Activated CD4-positive, alpha-beta T cell treated with anti-CD3 and anti-CD28 coated beads for 36 hours (primary cell): Measurements from ENCODE around the gene TBK1. TPM values are rescaled to one million over a fixed set of nuclear protein-coding genes. Genes with fewer than 3 reads are reported as not detected.

Source experiments
- ATAC-seq: fragments of 200-7000 bp; cut with Tn5 transposase; one replicate; pipeline ENCODE4 v1.10.0; 2021; ENCODE audit warnings: mild to moderate bottlenecking, moderate library complexity
- CTCF ChIA-PET: fragments of 350-600 bp; sonication (Branson Sonifier 250); formaldehyde crosslinking; loops from one replicate; lab custom pipeline; 2021; ENCODE audit warnings: antibody characterized with exemption; lab: Charles Lee
- POLR2A ChIA-PET: fragments of 350-600 bp; sonication (Branson Sonifier 250); formaldehyde crosslinking; loops from one replicate; lab custom pipeline; 2021; ENCODE audit warnings: antibody characterized with exemption, inconsistent platforms; lab: Charles Lee
- DNase-seq: peaks from one replicate; pipeline ENCODE4 v3.0.0-alpha.2; 2020
- H3K27ac Mint-ChIP-seq: one replicate; pipeline ENCODE4 v1.8.0; 2021; ENCODE audit warnings: mixed read lengths
- H3K27me3 Mint-ChIP-seq: one replicate; pipeline ENCODE4 v1.8.0; 2021; ENCODE audit warnings: mixed read lengths
- H3K36me3 Mint-ChIP-seq: one replicate; pipeline ENCODE4 v1.8.0; 2021; ENCODE audit warnings: low read depth, mixed read lengths
- H3K4me1 Mint-ChIP-seq: one replicate; pipeline ENCODE4 v1.8.0; 2021; ENCODE audit warnings: mixed read lengths
- H3K4me3 Mint-ChIP-seq: one replicate; pipeline ENCODE4 v1.8.0; 2021; ENCODE audit warnings: mild to moderate bottlenecking, moderate library complexity, mixed read lengths
- H3K9me3 Mint-ChIP-seq: one replicate; pipeline ENCODE4 v1.8.0; 2021; ENCODE audit warnings: low read depth, mixed read lengths
- intact Hi-C, 2 experiments: fragments of 100-400 bp; cut with DNase I in 1 of 2; cut with micrococcal nuclease in 1 of 2; formaldehyde crosslinking; loops; one replicate each; pipeline versions ENCODE4 v1.14.2 to v1.15.1; 2022 to 2024; cut with DNase I, micrococcal nuclease
- total RNA-seq, 2 experiments: library from RNA; stranded (reverse); gene quantifications; one replicate each; pipeline ENCODE4 v1.2.3, GENCODE V29; 2021

Gene TBK1
- total RNA-seq, 2 experiments from 2014 or later = 14.0 to 15.4 TPM

GRCh38 chr12:64469455-64470142 lies 17.7 kb downstream of the TBK1 start:
- Mint-ChIP-seq H3K9me3 (no peaks in the 10 kb centered on the region), H3K27ac (no peak overlapping the region), H3K4me1 (no peaks in the 10 kb centered on the region), H3K36me3 (peaks cover 38% of the 10 kb centered on the region), H3K27me3 (no peaks in the 10 kb centered on the region), H3K4me3 (no peak overlapping the region)
- POLR2A ChIA-PET = no interaction called here
- DNase-seq = no peak
- intact Hi-C loops = no loop called here
- no peak for ATAC-seq
- CTCF ChIA-PET = interaction anchor here (0.7 to 1.2 kb wide), 3 partner anchors 13 to 76 kb away, joined by 3 to 6 read pairs (median 3); no protein-coding TSS in a partner anchor

- Mint-ChIP-seq H3K27me3 (no peaks in the 10 kb centered on the region), H3K27ac (no peak overlapping the region), H3K4me3 (no peak overlapping the region), H3K9me3 (peaks cover 3% of the 10 kb centered on the region), H3K36me3 (peaks cover 42% of the 10 kb centered on the region), H3K4me1 (no peaks in the 10 kb centered on the region)
- POLR2A ChIA-PET = no interaction called here
- ATAC-seq (no peak), DNase-seq (no peak)
- CTCF ChIA-PET = interaction anchor here (0.7 to 1.2 kb wide), 2 partner anchors 12 to 107 kb away, joined by 3 to 4 read pairs; no protein-coding TSS in a partner anchor
- intact Hi-C loops = no loop called here
Measured at GRCh38 chr12:64470495-64470894, 18.6 kb downstream of the TBK1 start.

- Mint-ChIP-seq H3K27ac (peak overlapping the region; percentile 28), H3K4me3 (no peak overlapping the region), H3K27me3 (no peaks in the 10 kb centered on the region), H3K36me3 (peaks cover 56% of the 10 kb centered on the region), H3K4me1 (no peaks in the 10 kb centered on the region), H3K9me3 (peaks cover 13% of the 10 kb centered on the region)
- ChIA-PET CTCF (no interaction called here), POLR2A (no interaction called here)
- ATAC-seq (no peak), DNase-seq (no peak)
- intact Hi-C loops = no loop called here
Measured at GRCh38 chr12:64473176-64473575, 21.3 kb downstream of the TBK1 start.

- no peak overlapping the region for H3K4me3 Mint-ChIP-seq
- ATAC-seq (no peak), DNase-seq (no peak)
- H3K27me3 Mint-ChIP-seq = no peaks in the 10 kb centered on the region
- peaks cover 13% of the 10 kb centered on the region for H3K9me3 Mint-ChIP-seq
- no peaks in the 10 kb centered on the region for H3K4me1 Mint-ChIP-seq
- intact Hi-C loops = no loop called here
- POLR2A ChIA-PET = no interaction called here
- CTCF ChIA-PET = no interaction called here
- no peak overlapping the region for H3K27ac Mint-ChIP-seq
- peaks cover 53% of the 10 kb centered on the region for H3K36me3 Mint-ChIP-seq
Measured at GRCh38 chr12:64475518-64475917, 23.6 kb downstream of the TBK1 start.

- no peaks in the 10 kb centered on the region for H3K4me1 Mint-ChIP-seq
- no peak overlapping the region for H3K4me3 Mint-ChIP-seq
- ChIA-PET POLR2A (no interaction called here), CTCF (interaction anchor here (0.6 kb wide), 1 partner anchor 153 kb away, joined by 4 read pairs; no protein-coding TSS in a partner anchor)
- H3K36me3 Mint-ChIP-seq = peaks cover 49% of the 10 kb centered on the region
- no peak overlapping the region for H3K27ac Mint-ChIP-seq
- ATAC-seq = no peak
- DNase-seq = no peak
- peaks cover 13% of the 10 kb centered on the region for H3K9me3 Mint-ChIP-seq
- intact Hi-C loops = no loop called here
- H3K27me3 Mint-ChIP-seq = no peaks in the 10 kb centered on the region
Measured at GRCh38 chr12:64476844-64477243, 24.9 kb downstream of the TBK1 start.

- Mint-ChIP-seq H3K4me1 (no peaks in the 10 kb centered on the region), H3K9me3 (peaks cover 13% of the 10 kb centered on the region), H3K27ac (no peak overlapping the region), H3K4me3 (no peak overlapping the region), H3K27me3 (no peaks in the 10 kb centered on the region), H3K36me3 (peaks cover 39% of the 10 kb centered on the region)
- POLR2A ChIA-PET = no interaction called here
- CTCF ChIA-PET = no interaction called here
- ATAC-seq = no peak
- intact Hi-C loops = no loop called here
- DNase-seq = no peak
Measured at GRCh38 chr12:64478661-64479060, 26.7 kb downstream of the TBK1 start.

- no peak for ATAC-seq
- no peaks in the 10 kb centered on the region for H3K4me1 Mint-ChIP-seq
- H3K36me3 Mint-ChIP-seq = peaks cover 30% of the 10 kb centered on the region
- intact Hi-C loops = no loop called here
- no peak overlapping the region for H3K4me3 Mint-ChIP-seq
- ChIA-PET CTCF (interaction anchor here (0.9 kb wide), 1 partner anchor 26 kb away, joined by 3 read pairs; no protein-coding TSS in a partner anchor), POLR2A (no interaction called here)
- no peaks in the 10 kb centered on the region for H3K27me3 Mint-ChIP-seq
- H3K27ac Mint-ChIP-seq = no peak overlapping the region
- H3K9me3 Mint-ChIP-seq = peaks cover 13% of the 10 kb centered on the region
- DNase-seq = no peak
Measured at GRCh38 chr12:64480148-64480547, 28.2 kb downstream of the TBK1 start.

- H3K27me3 Mint-ChIP-seq = no peaks in the 10 kb centered on the region
- POLR2A ChIA-PET = no interaction called here
Measured at GRCh38 chr12:64486657-64487056, 34.7 kb downstream of the TBK1 start.

GRCh38 chr12:64491718-64492117 lies 39.8 kb downstream of the TBK1 start:
- intact Hi-C loops = loop anchor here (2.0 to 5.0 kb wide), 2 partner anchors 34 to 35 kb away; no protein-coding TSS in a partner anchor
- Mint-ChIP-seq H3K4me3 (no peak overlapping the region), H3K27me3 (no peaks in the 10 kb centered on the region), H3K36me3 (peaks cover 27% of the 10 kb centered on the region), H3K27ac (no peak overlapping the region), H3K4me1 (peaks cover 23% of the 10 kb centered on the region), H3K9me3 (no peaks in the 10 kb centered on the region)
- DNase-seq (no peak), ATAC-seq (peak; percentile 90)
- POLR2A ChIA-PET = no interaction called here
- CTCF ChIA-PET = interaction anchor here (0.6 to 0.7 kb wide), 2 partner anchors 683 to 759 kb away, joined by 3 read pairs; no protein-coding TSS in a partner anchor

More at GRCh38 chr12:64486657-64487056, 34.7 kb downstream of the TBK1 start:
- H3K36me3 Mint-ChIP-seq = peaks cover 29% of the 10 kb centered on the region
- CTCF ChIA-PET = interaction anchor here (1.0 to 1.1 kb wide), 2 partner anchors 17 to 19 kb away, joined by 3 read pairs; no protein-coding TSS in a partner anchor
- intact Hi-C loops = no loop called here
- ATAC-seq (no peak), DNase-seq (no peak)
- no peak overlapping the region for H3K4me3 Mint-ChIP-seq
- H3K27ac Mint-ChIP-seq = no peak overlapping the region
- H3K9me3 Mint-ChIP-seq = no peaks in the 10 kb centered on the region
- peaks cover 9% of the 10 kb centered on the region for H3K4me1 Mint-ChIP-seq

- POLR2A ChIA-PET = interaction anchor here (0.6 kb wide), 1 partner anchor 10 kb away, joined by 8 read pairs; no protein-coding TSS in a partner anchor
- peaks cover 30% of the 10 kb centered on the region for H3K4me1 Mint-ChIP-seq
- intact Hi-C loops = loop anchor here in 1 of 2 experiments (5.0 kb wide), 1 partner anchor 36 kb away; no protein-coding TSS in a partner anchor
- no peaks in the 10 kb centered on the region for H3K9me3 Mint-ChIP-seq
- no peak for ATAC-seq
- H3K4me3 Mint-ChIP-seq = no peak overlapping the region
- DNase-seq = no peak
- CTCF ChIA-PET = no interaction called here
- no peak overlapping the region for H3K27ac Mint-ChIP-seq
- no peaks in the 10 kb centered on the region for H3K27me3 Mint-ChIP-seq
- peaks cover 36% of the 10 kb centered on the region for H3K36me3 Mint-ChIP-seq
Measured at GRCh38 chr12:64493513-64493912, 41.6 kb downstream of the TBK1 start.

- ChIA-PET POLR2A (no interaction called here), CTCF (interaction anchor here (0.6 kb wide), 1 partner anchor 212 kb away, joined by 4 read pairs; no protein-coding TSS in a partner anchor)
- DNase-seq = no peak
- no peak overlapping the region for H3K4me3 Mint-ChIP-seq
- H3K27me3 Mint-ChIP-seq = no peaks in the 10 kb centered on the region
- H3K4me1 Mint-ChIP-seq = peaks cover 23% of the 10 kb centered on the region
- ATAC-seq = no peak
- H3K9me3 Mint-ChIP-seq = no peaks in the 10 kb centered on the region
- peaks cover 29% of the 10 kb centered on the region for H3K36me3 Mint-ChIP-seq
- H3K27ac Mint-ChIP-seq = no peak overlapping the region
- intact Hi-C loops = loop anchor here in 1 of 2 experiments (5.0 kb wide), 2 partner anchors 38 to 203 kb away; no protein-coding TSS in a partner anchor
Measured at GRCh38 chr12:64494998-64495729, 43.2 kb downstream of the TBK1 start.
